HG02840 (cell line): Measurements from ENCODE around the gene ZNF865.

Experiments
- ATAC-seq: cut with Tn5 transposase; IDR thresholded peaks from one replicate; pipeline ENCODE4 v1.9.1; 2021; ENCODE audit warnings: mild to moderate bottlenecking, moderate library complexity, moderate number of reproducible peaks; ENCODE audit not compliant: unreplicated experiment, low FRiP score

ZNF865 gene

GRCh38 chr19:55586976-55587668, 18.3 kb upstream of the ZNF865 start:
- ATAC-seq, result no peak

GRCh38 chr19:55588738-55589137, 16.7 kb upstream of the ZNF865 start:
- no peak for ATAC-seq

- ATAC-seq, result no peak
Measured at GRCh38 chr19:55590109-55590508, 15.3 kb upstream of the ZNF865 start.

- ATAC-seq, result no peak
Measured at GRCh38 chr19:55590617-55591016, 14.8 kb upstream of the ZNF865 start.

- ATAC-seq, result no peak
Measured at GRCh38 chr19:55591555-55591954, 13.9 kb upstream of the ZNF865 start.

- ATAC-seq, result no peak
Measured at GRCh38 chr19:55592391-55593090, 12.9 kb upstream of the ZNF865 start.

GRCh38 chr19:55593096-55593772, 12.2 kb upstream of the ZNF865 start:
- ATAC-seq, result no peak

- no peak for ATAC-seq
Measured at GRCh38 chr19:55594996-55595545, 10.4 kb upstream of the ZNF865 start.

GRCh38 chr19:55596304-55596703, 9.1 kb upstream of the ZNF865 start:
- no peak for ATAC-seq

- no peak for ATAC-seq
Measured at GRCh38 chr19:55597501-55597921, 7.9 kb upstream of the ZNF865 start.

- ATAC-seq, result no peak
Measured at GRCh38 chr19:55598034-55598433, 7.4 kb upstream of the ZNF865 start.

GRCh38 chr19:55598719-55599467, 6.6 kb upstream of the ZNF865 start:
- peak; percentile 38 for ATAC-seq

GRCh38 chr19:55599468-55599841, 6.0 kb upstream of the ZNF865 start, which contains the start of gene FIZ1:
Gene FIZ1, minus strand, starts transcription at chr19:55599517. Its CDS starts 1,652 bp downstream, at chr19:55597865.
- peak; percentile 59 for ATAC-seq

- ATAC-seq, result peak; percentile 45
Measured at GRCh38 chr19:55599842-55600661, 5.4 kb upstream of the ZNF865 start, which contains the start of gene ZNF524. Gene ZNF524, plus strand, starts transcription at chr19:55600288. Its CDS starts 1,825 bp downstream, at chr19:55602113.

- ATAC-seq, result no peak
Measured at GRCh38 chr19:55600662-55601028, 4.8 kb upstream of the ZNF865 start.

- no peak for ATAC-seq
Measured at GRCh38 chr19:55601084-55601483, 4.4 kb upstream of the ZNF865 start.

GRCh38 chr19:55602104-55603001, 3.1 kb upstream of the ZNF865 start:
- no peak for ATAC-seq

- ATAC-seq, result no peak
Measured at GRCh38 chr19:55603115-55603514, 2.3 kb upstream of the ZNF865 start.
